B cell (primary cell): ENCODE measurements around the gene WDR53. TPM values are rescaled to one million over a fixed set of nuclear protein-coding genes. Genes with fewer than 3 reads are reported as not detected.

Experiments
- ATAC-seq: fragments of 200-7000 bp; cut with Tn5 transposase; one replicate; pipeline ENCODE4 v1.10.0; 2021; ENCODE audit warnings: low read depth, mild to moderate bottlenecking, moderate number of reproducible peaks, moderate library complexity
- CTCF ChIA-PET: fragments of 350-600 bp; sonication (Branson Sonifier 250); formaldehyde crosslinking; loops from one replicate; lab custom pipeline; 2021; ENCODE audit warnings: antibody characterized with exemption, inconsistent platforms; lab: Charles Lee
- POLR2A ChIA-PET: fragments of 350-600 bp; sonication (Branson Sonifier 250); formaldehyde crosslinking; loops from one replicate; lab custom pipeline; 2021; ENCODE audit warnings: antibody characterized with exemption; lab: Charles Lee
- DNase-seq: peaks from one replicate; pipeline ENCODE4 v3.0.0; 2013
- H2AFZ ChIP-seq: 2 replicates; pipeline ENCODE4 v1.6.1; 2012; ENCODE audit warnings: mild to moderate bottlenecking, low read depth, low read length; ENCODE audit not compliant: insufficient read depth, poor library complexity, severe bottlenecking
- H3K27ac ChIP-seq, 2 donors: 1 replicate in 1 of 2; 2 replicates in 1 of 2; pipeline ENCODE4 v1.5.1; 2012 to 2013; ENCODE audit warnings: low read length in 2 of 2, mild to moderate bottlenecking in 2 of 2, moderate library complexity in 1 of 2
- H3K27me3 ChIP-seq, 4 experiments: fragments of 200-600 bp in 1 of 4; sonication (generic) in 1 of 4; replicated peaks in 1 of 4; 1 replicate in 2 of 4; 2 replicates in 2 of 4; pipeline versions ENCODE4 v1.6.1 to v1.7.0; 2013 to 2016; ENCODE audit warnings: low read length in 3 of 4, mild to moderate bottlenecking in 2 of 4, mixed read lengths in 1 of 4, moderate library complexity in 1 of 4; ENCODE audit not compliant: insufficient read depth in 4 of 4, control insufficient read depth in 3 of 4; ENCODE audit errors: control extremely low read depth in 1 of 4
- H3K36me3 ChIP-seq, 2 experiments: replicated peaks in 1 of 2; 1 replicate in 1 of 2; 2 replicates in 1 of 2; pipeline versions ENCODE4 v1.6.1 to v1.7.1; 2013; ENCODE audit warnings: low read length in 1 of 2; ENCODE audit not compliant: insufficient read depth in 2 of 2, control insufficient read depth in 1 of 2; ENCODE audit errors: control extremely low read depth in 1 of 2, extremely low read depth in 1 of 2
- H3K4me1 ChIP-seq, 2 donors: fragments of 200-600 bp in 1 of 2; sonication (generic) in 1 of 2; 1 replicate in 1 of 2; 2 replicates in 1 of 2; pipeline versions ENCODE4 v1.5.1 to v1.6.1; 2013 to 2017; ENCODE audit warnings: low read length in 2 of 2; ENCODE audit not compliant: control insufficient read depth in 2 of 2, insufficient read depth in 2 of 2
- H3K4me2 ChIP-seq: replicated peaks from 2 replicates; pipeline ENCODE3; 2012; ENCODE audit warnings: mild to moderate bottlenecking, low read depth, low read length; ENCODE audit not compliant: poor library complexity, severe bottlenecking
- H3K4me3 ChIP-seq, 5 experiments: fragments of 200-600 bp in 1 of 5; sonication (generic) in 1 of 5; 1 replicate in 3 of 5; 2 replicates in 2 of 5; pipeline versions ENCODE4 v1.5.1 to v1.7.0; 2011 to 2016; ENCODE audit warnings: low read length in 4 of 5, mild to moderate bottlenecking in 4 of 5, low read depth in 2 of 5, control low read depth in 1 of 5, moderate library complexity in 1 of 5; ENCODE audit not compliant: insufficient read depth in 1 of 5; ENCODE audit errors: control extremely low read depth in 1 of 5, extremely low read depth in 1 of 5
- H3K79me2 ChIP-seq: fragments of 200-600 bp; sonication (generic); one replicate; pipeline ENCODE4 v1.6.0; 2016; ENCODE audit warnings: low read length; ENCODE audit not compliant: control insufficient read depth, insufficient read depth
- H3K9ac ChIP-seq: fragments of 200-600 bp; sonication (generic); 2 replicates; pipeline ENCODE4 v1.6.1; 2017; ENCODE audit warnings: mild to moderate bottlenecking, low read length, moderate library complexity
- H3K9me3 ChIP-seq, 3 donors: one replicate each; pipeline versions ENCODE4 v1.6.1 to v1.7.1; 2013; ENCODE audit warnings: low read length in 2 of 3; ENCODE audit not compliant: control insufficient read depth in 2 of 3, insufficient read depth in 1 of 3; ENCODE audit errors: control extremely low read depth in 1 of 3
- H4K20me1 ChIP-seq: 2 replicates; pipeline ENCODE4 v1.6.0; 2012; ENCODE audit warnings: mild to moderate bottlenecking, low read length; ENCODE audit not compliant: insufficient read depth, control insufficient read depth, poor library complexity, severe bottlenecking
- H3K27ac Mint-ChIP-seq: one replicate; pipeline ENCODE4 v1.8.0; 2021; ENCODE audit warnings: mixed read lengths
- H3K27me3 Mint-ChIP-seq: one replicate; pipeline ENCODE4 v1.8.0; 2021; ENCODE audit warnings: mixed read lengths
- H3K4me1 Mint-ChIP-seq: one replicate; pipeline ENCODE4 v1.8.0; 2021; ENCODE audit warnings: mixed read lengths
- H3K4me3 Mint-ChIP-seq: one replicate; pipeline ENCODE4 v1.8.0; 2021; ENCODE audit warnings: mixed read lengths
- H3K9me3 Mint-ChIP-seq: one replicate; pipeline ENCODE4 v1.8.0; 2022; ENCODE audit warnings: mixed read lengths; ENCODE audit not compliant: insufficient read depth
- CTCF ChIP-seq: fragments of 200-600 bp; IDR thresholded peaks from one replicate; pipeline ENCODE4 v1.8.0; 2022; ENCODE audit warnings: antibody characterized with exemption, mild to moderate bottlenecking
- EZH2 ChIP-seq: IDR thresholded peaks from 2 replicates; pipeline ENCODE4 v1.6.1; 2012; ENCODE audit warnings: borderline replicate concordance, low read depth, mild to moderate bottlenecking, moderate library complexity, low read length; ENCODE audit not compliant: insufficient read depth, poor library complexity, severe bottlenecking
- WGBS: methylation state at CpG from one replicate; pipeline ENCODE4 v1.1.5; 2013; ENCODE audit warnings: missing lambda C conversion rate; ENCODE audit not compliant: insufficient coverage; 5-methylcytosine and 5-hydroxymethylcytosine counted together
- intact Hi-C: fragments of 100-400 bp; cut with micrococcal nuclease; formaldehyde crosslinking; loops from one replicate; pipeline ENCODE4 v1.10.0; 2022
- polyA plus RNA-seq: library from polyadenylated mRNA; depleted of rRNA; stranded (reverse); fragments of >200 nt; gene quantifications from 2 replicates; pipeline ENCODE4 v1.2.3, GENCODE V29; 2012
- total RNA-seq, 2 donors: library from RNA; stranded (reverse); fragments of 120-200 nt in 1 of 2; gene quantifications; 1 replicate in 1 of 2; 2 replicates in 1 of 2; pipeline versions ENCODE4 v1.2.3 to v1.2.4, GENCODE V29; 2013 to 2022

Gene WDR53
- total and polyA plus RNA-seq, 2 donors (not counting 1 experiment from before 2014, with no cell fraction given): 8.2 to 18.2 TPM

- Histone ChIP-seq H3K79me2 (no peaks in the 10 kb centered on the region), H3K27me3 (no peaks in the 10 kb centered on the region), H3K36me3 (no peaks in the 10 kb centered on the region), H3K4me2 (no peak overlapping the region), H4K20me1 (no peaks in the 10 kb centered on the region), H2AFZ (no peak overlapping the region), H3K4me1 (no peaks in the 10 kb centered on the region), H3K9ac (no peak overlapping the region), H3K9me3 (peaks cover 0 to 8% (median 8%) of the 10 kb centered on the region in 3 donors), H3K27ac (no peak overlapping the region), H3K4me3 (no peak overlapping the region)
- TF ChIP-seq CTCF (no peak), EZH2 (no peak)
- WGBS: 100% methylated on average over 2 of the region's 2 CpGs
- CTCF ChIA-PET: interaction anchor here (0.8 kb wide), 1 partner anchor 14 kb away, joined by 3 read pairs; no protein-coding TSS in a partner anchor
- POLR2A ChIA-PET: no interaction called here
- DNase-seq (no peak), ATAC-seq (no peak)
- intact Hi-C loops: no loop called here
- H3K27me3 Mint-ChIP-seq: no peaks in the 10 kb centered on the region
- H3K4me3 Mint-ChIP-seq: no peak overlapping the region
- no peaks in the 10 kb centered on the region for H3K9me3 Mint-ChIP-seq
- no peak overlapping the region for H3K27ac Mint-ChIP-seq
- H3K4me1 Mint-ChIP-seq: no peaks in the 10 kb centered on the region
Observed at GRCh38 chr3:196544491-196544992, 23.8 kb downstream of the WDR53 start.

DNA sequence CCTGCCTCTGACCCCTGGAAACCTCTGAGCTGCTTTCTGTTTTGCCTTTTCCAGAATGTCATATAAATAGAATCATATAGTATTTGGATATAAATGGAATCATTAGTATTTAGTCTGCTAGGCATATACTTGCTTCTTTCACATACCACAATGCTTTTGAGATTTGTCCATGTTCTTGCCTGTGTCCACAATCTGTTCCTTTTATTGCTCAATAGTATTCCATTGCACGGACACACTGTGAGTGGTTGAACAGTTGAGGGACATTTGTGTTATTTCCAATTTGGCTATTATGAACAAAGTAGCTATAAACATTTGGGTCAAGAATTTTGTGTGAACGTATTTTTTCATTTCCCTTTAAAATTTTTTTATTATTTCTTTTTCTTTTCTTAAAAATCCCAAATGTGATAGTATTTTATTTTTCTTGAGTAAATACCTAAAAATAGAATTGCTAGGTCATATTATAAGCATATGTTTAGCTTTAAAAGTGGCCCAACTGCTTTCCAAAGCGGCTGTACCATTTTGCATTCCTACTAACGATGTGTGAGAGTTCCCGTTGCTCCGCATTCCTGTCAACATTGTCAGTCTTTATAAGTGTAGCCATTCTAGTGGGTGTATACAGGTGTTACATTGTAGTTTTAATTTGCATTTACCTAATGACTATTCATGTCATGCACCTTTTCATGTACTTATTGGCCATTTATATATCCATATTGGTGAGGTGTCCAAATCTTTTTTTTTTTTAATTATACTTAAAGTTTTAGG is 26.5 kb downstream of the WDR53 start:
- H3K27me3 Mint-ChIP-seq: peaks cover 4% of the 10 kb centered on the region
- Histone ChIP-seq H3K4me1 (no peaks in the 10 kb centered on the region), H3K36me3 (no peaks in the 10 kb centered on the region), H3K4me3 (no peak overlapping the region), H3K27ac (no peak overlapping the region), H3K4me2 (no peak overlapping the region), H3K79me2 (no peaks in the 10 kb centered on the region), H3K9ac (no peak overlapping the region), H3K27me3 (no peaks in the 10 kb centered on the region), H3K9me3 (no peaks in the 10 kb centered on the region), H4K20me1 (no peaks in the 10 kb centered on the region), H2AFZ (no peak overlapping the region)
- ATAC-seq (no peak), DNase-seq (no peak)
- WGBS: no CpG with 5 or more reads among the region's 6 CpGs
- intact Hi-C loops: no loop called here
- no peak overlapping the region for H3K4me3 Mint-ChIP-seq
- ChIA-PET POLR2A (no interaction called here), CTCF (interaction anchor here (1.0 to 1.3 kb wide), 2 partner anchors 11 to 13 kb away, joined by 3 to 7 read pairs; no protein-coding TSS in a partner anchor)
- H3K27ac Mint-ChIP-seq: no peak overlapping the region
- H3K4me1 Mint-ChIP-seq: no peaks in the 10 kb centered on the region
- no peak for TF ChIP-seq CTCF
- TF ChIP-seq EZH2: no peak
- no peaks in the 10 kb centered on the region for H3K9me3 Mint-ChIP-seq
